HG02943 (cell line): ENCODE data around the gene MORF4L1.
"Not testable (repeated sequence)": the region's sequence is repeated elsewhere in the genome, so short reads cannot be mapped to it uniquely, and the experiment has no call there.

Source experiments
- ATAC-seq: cut with Tn5 transposase; IDR thresholded peaks from one replicate; pipeline ENCODE4 v1.9.1; 2021; ENCODE audit warnings: mild to moderate bottlenecking, low read depth, moderate library complexity; ENCODE audit not compliant: unreplicated experiment

The MORF4L1 gene

DNA sequence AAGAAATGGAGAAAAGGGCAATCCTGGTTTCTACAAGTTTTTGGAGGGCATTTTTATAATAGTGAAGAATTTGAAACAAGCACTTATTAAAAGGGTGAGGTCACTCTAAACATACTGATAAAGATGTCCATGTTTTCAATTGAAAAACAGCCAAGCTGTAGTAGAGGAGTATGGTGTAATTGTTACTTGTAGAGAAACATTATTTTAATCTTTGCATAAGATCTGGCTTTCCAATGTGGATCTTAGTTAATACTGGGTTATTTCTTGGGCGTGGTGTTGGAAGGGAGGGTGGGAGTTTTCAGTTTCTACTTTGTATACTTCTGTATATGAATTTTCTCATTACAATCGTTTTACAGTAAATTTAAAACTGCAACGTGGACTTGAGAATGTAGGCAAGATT is 22.8 kb downstream of the MORF4L1 start:
- no peak for ATAC-seq

DNA sequence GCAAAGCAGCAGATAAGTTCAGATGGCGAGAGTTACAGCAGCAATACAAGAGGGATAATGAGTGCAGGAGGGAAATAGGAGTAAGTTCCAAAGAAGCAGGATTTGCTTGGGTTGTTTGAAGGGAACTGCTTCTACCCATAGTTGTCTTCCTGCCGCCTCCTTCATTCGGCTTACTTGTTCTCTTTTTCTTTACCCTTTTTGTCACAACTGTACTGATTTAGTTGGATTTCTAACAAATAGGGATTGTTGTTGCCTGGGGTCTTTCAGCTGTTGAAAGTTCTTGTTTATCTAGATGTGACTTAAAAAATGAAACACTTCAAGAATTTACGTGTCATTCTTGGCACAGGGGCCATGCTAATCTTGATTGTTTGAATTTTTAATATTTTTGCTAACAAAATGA is 25.9 kb downstream of the MORF4L1 start:
- no peak for ATAC-seq

DNA sequence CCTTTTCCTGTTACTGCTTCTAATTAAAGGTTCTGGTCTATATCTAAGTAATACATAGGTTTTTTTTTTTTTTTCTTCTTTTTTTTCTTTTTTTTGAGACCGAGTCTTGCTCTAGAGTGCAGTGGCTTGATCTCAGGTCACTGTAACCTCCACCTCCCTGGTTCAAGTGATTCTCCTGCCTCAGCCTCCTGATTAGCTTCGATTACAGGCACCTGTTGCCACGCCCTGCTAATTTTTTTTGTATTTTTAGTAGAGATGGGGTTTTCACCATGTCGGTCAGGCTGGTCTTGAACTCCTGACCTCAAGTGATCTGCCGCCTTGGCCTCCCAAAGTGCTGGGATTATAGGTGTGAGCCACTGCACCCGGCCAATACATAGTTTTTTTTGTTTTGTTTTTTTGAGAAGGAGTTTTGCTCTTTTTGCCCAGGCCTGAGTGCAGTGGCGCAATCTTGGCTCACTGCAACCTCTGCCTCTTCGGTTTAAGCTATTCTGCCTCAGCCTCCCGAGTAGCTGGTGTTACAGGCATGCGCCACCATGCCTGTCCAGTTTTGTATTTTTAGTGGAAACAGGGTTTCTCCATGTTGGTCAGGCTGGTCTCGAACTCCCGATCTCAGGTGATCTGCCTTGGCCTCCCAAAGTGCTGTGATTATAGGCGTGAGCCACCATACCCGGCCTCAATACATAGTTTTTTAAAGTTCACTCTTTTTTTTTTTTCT is 28.3 kb downstream of the MORF4L1 start:
- not testable (repeated sequence) for ATAC-seq

DNA sequence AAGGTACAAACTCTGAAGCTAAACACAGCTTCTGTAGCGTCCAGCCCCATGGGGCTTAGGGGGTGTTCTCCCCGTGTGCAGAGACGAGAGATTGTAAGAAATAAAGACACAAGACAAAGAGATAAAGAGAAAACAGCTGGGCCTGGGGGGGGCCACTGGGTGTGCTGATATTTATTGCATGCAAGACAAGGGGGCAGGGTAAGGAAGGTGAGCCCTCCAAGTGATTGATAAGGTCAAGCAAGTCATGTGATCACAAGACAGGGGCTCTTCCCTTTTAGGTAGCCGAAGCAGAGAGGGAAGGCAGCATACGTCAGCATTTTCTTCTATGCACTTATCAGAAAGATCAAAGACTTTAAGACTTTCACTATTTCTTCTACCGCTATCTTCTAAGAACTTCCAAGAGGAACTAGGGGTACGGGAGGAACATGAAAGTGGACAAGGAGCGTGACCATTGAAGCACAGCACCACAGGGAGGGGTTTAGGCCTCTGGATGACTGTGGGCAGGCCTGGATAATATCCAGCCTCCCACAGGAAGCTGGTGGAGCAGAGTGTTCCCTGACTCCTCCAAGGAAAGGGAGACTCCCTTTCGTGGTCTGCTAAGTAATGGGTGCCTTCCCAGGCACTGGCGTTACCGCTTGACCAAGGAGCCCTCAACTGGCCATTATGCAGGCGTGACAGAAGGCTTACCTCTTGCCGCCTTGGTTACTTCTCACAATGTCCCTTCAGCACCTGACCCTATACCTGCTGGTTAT is 29.8 kb downstream of the MORF4L1 start:
- ATAC-seq, result not testable (repeated sequence)

DNA sequence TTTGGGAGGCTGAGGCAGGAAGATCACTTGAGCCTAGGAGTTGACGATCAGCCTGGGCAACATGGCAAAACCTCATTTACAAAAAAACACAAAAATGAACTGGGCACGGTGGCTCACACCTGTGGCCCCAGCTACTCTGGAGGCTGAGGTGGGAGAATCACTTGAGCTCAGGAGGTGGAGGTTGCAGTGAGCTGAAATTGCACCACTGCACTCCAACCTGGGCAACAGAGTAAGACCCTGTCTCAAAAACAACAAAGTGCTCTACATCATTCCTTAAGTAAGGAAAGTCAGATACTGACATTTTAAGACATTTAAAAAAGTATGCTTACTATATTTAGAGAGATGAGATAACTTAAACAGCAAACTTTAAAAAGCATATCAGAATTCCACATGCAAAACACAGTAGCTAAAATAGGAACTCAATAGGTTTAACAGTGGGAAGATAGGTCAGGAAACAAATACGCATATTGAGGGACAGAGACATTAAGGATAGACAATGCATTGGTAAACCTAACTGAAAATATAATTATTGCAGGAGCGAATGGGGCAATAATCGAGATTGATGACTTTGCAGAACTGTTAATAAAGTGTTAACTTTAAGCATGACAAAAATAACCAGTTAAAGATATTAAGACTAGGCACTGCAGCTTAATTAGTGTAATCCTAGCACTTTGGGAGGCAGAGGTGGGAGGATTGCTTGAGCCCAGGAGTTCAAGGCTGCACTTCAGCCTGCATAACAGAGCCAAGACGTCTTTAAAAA is 32.1 kb downstream of the MORF4L1 start:
- no peak for ATAC-seq

DNA sequence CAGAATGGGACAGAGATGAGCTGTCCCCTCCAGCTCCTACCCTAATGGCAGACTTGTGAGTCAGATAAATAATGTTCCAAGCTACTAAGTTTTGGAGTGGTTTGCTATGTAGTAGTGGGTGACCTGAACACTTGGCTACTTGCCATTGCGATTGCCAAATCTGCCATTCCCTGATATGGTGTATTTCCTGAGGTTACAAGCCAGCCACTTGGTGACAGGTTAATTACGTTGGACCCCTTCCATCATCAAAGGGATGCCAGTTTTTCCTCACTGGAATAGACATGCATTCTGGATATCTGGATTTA is 33.6 kb downstream of the MORF4L1 start:
- ATAC-seq, result no peak

DNA sequence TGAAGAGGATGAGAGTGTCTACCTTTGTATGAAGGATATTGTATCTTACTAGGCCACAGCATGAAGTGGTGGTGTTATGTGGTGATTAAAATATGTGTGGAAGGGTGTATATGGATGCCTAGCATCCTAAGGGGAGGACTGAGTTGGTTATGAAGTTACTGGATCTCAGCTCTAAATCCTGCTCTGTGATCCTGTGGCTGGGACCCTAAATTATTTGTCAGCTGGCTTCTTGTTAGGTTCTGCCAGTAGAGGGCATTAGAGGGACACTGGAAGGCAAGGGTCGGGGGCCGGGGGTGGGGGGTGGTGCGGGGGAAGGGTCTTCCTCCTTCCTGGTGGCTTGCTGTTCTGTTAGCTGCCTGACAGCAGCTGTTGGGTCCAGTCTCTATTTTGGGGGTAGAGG is 34.9 kb downstream of the MORF4L1 start:
- no peak for ATAC-seq

DNA sequence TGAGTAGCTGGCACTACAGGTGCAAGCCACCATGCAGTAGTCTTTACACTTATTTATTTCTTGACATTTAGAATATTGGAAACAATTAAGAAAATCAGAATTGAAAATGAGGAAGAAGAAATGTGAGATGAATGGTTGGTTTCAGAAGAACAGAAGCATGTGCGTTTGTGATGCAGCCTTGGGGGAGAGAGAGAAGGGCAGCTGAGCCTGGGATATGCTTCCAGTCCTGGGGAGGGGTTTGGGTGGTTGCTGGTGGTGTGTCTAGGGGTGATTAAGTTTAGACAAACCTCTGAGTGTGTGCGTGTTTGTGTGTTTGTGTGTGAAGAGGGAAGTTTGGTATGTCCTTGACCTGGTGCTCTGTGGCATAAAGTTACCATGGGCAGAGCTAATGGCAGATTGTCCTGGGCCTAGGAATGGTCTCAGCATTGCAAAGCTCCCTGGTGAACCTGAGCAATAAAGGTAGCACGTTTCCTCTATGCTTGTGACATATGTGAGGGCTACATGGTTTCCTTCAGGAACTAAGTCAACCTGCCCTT is 36.5 kb downstream of the MORF4L1 start:
- no peak for ATAC-seq

DNA sequence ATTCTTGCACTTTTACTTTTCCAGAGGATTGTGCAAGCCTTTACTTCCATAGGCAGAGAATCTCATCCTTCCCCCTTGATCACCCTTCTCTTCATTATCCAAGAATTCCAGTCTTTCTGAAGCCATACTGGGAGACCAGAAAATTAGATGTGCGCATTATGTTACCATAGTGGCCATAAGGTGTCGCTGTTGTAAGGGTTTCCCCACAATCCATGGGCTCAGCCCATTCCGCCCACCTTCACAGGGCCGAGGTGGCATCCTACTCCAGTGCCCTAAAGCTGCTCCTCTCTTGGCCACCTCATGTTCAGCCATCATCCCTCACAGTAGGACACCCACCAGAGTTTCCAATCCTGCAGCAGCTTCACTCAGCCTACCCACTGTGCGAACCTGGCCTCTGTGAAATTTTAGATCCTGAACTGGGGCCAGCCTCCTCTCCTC is 37.1 kb downstream of the MORF4L1 start:
- ATAC-seq, result no peak

DNA sequence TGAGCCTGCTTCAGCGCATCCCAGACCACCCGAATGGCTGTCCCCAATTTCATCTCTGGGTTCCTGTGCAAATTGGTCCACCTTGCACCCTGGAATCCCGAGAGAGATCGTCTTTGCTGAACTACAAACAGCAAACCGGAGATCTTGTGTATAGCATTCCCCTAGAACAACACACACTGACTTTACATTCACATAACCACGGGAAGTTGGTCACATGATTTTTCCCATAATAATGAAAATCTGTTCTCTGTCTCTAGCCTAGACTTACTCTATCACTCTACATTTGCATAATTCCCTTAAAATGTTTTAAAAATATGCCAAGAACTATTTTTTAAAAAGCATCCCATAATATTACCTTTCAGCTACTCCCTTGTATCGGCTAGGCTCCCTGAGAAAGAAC is 37.6 kb downstream of the MORF4L1 start:
- no peak for ATAC-seq

DNA sequence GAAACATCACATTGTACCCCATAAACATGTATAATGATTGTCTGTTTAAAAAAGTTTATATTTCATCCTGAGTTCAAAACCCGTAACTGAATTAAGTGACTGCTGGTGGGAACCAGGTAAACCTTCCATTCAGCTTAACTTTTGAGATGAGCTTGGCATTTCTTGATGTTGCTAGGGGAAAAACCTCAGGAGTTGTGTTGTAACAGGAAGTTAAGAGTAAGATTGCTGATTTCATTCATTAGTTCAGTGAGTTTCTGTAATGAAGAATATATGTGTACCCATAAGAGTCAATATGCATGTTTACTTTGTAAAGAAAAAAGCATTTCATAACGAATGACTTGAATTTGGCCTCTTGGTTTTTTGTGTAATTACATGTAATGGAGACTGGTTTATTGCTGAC is 39.6 kb downstream of the MORF4L1 start:
- ATAC-seq, result no peak

DNA sequence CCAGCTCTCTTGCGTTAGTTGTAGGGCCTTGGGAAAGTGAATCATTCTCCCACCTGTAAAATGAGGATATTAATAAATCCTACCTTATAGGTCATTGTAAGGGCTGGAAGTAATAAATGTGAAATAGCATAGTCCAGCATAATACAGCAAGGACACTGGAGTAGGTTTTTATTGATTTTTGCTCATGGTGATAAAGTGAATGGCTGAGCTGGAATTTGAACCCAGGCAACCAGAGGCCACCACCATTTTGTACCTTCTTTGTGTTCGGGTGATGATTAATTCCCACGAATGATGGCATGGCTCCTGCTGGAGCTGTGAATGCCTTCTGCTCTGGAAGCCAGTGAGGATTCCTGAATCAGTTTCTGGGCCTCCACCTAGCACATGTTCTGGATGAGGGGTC is 40.3 kb downstream of the MORF4L1 start:
- ATAC-seq, result no peak

DNA sequence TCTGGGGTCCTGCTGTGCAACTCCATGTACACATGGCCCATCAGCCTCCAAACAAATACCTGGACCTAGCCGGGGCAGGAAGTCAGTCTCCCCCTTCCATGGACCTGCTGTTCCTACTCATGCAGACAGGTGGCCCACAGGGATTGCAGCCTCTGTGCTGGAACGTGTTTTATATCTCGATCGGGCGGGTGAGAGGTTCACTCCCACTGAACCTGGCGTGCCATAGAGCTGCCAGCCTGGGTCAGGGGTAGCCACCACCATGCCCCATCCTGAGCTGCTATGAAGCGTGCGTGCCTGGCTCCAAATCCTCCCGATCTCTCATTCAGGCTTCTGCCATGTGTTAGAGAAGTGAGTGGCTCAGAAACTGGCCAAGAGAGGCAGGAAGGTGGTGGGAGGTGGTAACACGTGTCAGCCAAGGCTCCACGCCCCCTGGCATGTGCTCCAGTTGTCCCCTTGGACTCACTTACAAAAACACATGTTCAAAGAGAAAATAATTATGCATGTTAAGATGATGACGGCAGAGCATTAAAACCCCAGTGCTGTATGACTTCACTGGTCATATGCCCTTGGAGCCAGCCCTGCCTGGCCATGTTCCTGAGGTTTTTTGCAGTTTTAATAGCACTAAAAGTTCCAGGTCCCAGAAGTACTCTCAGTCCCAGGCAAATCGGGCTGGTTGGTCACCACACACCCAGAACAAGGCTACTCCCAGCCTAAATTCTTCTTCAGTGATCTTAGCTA is 41.5 kb downstream of the MORF4L1 start:
- ATAC-seq, result no peak

DNA sequence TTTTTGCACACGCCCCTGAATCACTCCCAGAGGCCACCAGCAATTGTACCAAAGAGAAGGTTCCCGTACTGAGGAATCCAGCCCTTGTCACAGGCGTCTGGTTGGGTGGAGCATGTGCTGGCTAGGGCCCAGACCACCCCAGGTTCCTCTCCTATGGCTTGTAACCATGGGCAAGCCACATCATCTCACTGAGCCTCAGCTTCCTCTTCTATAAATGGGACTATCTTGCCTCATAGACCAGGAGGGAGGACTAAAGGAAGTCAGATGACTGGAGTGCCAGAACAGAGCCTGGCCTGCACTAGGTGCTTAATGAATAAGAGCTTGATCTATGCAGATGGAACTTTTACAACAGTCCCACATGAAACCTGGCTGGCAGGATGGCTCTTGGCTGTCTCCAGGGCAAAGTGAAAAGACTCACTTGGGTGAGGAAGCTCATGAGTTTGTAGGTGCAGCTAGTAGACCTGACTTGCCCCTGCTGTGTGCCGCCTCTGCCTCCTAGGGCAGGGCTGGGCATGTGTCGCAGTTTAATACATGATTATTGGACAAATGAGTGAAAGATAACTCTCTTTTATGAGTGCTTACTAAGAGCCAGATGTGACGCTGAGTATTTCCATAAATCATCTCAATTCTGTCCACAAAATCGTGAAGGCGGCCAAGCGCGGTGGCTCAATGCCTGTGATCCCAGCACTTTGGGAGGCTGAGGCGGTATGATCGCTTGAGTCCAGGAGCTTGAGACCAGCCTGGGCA is 42.8 kb downstream of the MORF4L1 start:
- ATAC-seq, result no peak

DNA sequence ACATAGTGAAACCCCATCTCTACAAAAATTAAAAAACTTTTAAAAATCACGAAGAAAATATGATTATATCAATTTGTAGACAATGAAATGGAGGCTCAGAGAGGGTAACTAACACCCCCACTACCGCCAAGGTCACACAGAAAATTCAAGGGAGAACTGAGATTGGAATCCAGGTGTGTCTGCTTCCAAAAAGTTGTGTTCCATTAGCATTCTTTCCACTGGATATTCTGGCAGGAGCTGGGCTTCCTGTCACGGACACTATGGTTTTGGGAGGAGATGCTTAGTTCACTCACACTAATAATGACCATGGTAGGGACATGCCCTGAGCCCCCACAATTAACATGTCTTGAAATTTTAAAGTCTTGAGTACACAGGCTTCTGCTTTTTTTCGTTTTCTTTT is 43.4 kb downstream of the MORF4L1 start:
- ATAC-seq, result no peak

DNA sequence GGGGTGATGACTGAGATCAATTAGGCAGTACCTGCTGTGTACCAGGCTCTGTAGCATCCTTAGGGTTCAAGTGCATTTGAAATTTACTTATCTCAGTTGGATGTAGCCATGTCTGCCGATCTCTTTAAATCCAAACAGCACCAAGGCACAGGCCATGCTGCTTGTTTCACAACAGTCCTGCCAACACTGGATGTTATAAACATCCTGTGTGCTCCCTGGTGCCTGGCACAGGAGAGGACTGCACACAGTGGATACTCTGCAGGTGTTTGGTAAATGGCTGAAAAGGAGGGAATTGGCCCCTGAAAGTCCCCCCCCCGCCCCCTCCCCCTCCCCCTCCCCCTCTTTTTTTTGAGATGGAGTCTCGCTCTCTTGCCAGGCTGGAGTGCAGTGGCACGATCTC is 45.2 kb downstream of the MORF4L1 start:
- no peak for ATAC-seq

DNA sequence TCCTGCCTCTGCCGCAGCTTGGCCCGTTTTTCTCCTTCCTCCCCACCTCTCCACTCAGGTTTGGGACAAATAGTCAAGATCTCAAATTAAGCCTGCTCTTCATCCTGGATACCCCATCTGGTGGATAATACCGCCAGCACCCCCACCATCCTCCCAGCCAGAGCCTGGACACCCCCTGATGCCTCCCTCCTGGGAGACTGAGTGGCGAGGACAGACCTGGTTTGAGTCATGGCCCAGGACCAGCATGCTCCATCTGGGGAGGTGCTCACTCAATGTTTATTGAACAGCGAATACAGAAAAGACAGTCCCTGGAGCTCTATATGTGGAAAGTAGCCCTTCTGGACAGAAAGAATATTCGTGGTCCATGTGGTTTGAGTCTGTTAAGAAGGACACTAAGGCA is 48.8 kb downstream of the MORF4L1 start:
- ATAC-seq, result no peak

DNA sequence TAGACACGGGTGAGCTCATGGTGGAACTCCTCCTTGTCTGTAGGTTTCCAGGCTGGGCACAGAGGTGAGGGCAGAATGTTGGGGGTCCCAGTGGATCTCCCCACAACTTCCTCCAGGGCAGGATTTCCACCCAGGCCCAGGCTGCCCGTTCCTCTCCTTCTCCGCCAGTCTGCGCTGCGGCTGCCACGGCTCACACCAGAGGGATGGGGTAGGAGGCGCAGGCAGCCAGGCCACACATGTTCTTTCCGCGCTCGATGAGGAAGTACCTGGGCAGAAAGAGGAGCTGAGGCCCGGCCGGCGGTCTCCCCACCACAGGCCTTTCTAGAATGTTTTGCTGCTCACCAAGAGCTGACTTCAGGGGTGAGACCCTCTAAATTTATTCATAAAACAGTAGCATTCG is 49.2 kb downstream of the MORF4L1 start:
- no peak for ATAC-seq

DNA sequence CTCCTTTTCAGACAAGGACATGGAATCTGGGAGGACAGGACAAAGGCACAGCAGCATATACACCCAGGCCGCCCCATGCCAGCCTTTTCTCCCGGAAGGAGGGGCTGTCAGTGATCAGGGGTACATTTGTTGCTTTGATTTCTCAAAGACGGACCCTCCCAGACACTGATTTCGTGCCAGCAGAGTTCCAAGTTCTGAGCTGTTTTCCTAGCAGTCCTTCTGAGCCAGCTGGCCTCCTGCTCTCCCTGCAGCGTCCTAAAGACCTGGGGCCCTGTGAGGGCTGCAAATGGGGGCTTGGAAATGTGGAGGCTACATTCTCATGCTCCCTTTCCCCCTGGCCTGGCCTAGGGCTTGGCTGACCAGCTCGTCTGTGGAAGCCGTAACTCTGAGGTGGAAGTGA is 49.8 kb downstream of the MORF4L1 start:
- no peak for ATAC-seq

DNA sequence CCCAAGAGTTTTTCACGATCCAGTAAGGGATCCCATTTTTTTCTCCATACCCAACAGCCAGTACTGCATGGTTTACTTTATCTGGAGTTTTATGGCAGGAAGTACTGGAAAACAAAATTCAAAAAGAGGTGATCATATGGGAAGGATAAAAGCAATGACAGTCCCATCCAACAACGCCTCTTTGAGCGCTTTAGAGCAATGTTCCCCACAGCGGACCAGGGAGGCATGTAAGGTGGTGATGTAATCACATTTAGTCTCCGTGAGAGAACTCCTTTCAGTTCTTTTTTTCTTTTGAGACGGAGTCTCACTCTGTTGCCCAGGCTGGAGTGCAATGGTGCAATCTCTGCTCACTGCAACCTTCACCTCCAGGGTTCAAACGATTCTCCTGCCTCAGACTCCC is 50.3 kb downstream of the MORF4L1 start:
- no peak for ATAC-seq
